Memory B cell (primary cell): ENCODE measurements around the gene DHFR.

Experiments
- ATAC-seq: fragments of 150-1000 bp; cut with Tn5 transposase; 2 replicates; pipeline ENCODE4 v1.10.0; 2021; ENCODE audit warnings: low read depth, mild to moderate bottlenecking, moderate library complexity
- DNase-seq, 2 donors: peaks; one replicate each; pipeline ENCODE4 v3.0.0; 2022; ENCODE audit warnings: low spot score in 2 of 2
- H3K27ac Mint-ChIP-seq: one replicate; pipeline ENCODE4 v1.8.0; 2022; ENCODE audit warnings: mild to moderate bottlenecking, moderate library complexity, mixed read lengths
- H3K27me3 Mint-ChIP-seq: one replicate; pipeline ENCODE4 v1.8.0; 2022; ENCODE audit warnings: mixed read lengths
- H3K36me3 Mint-ChIP-seq: one replicate; pipeline ENCODE4 v1.8.0; 2022; ENCODE audit warnings: mild to moderate bottlenecking, mixed read lengths
- H3K4me1 Mint-ChIP-seq: one replicate; pipeline ENCODE4 v1.8.0; 2022; ENCODE audit warnings: mixed read lengths
- H3K4me3 Mint-ChIP-seq: one replicate; pipeline ENCODE4 v1.8.0; 2022; ENCODE audit warnings: mild to moderate bottlenecking, moderate library complexity, mixed read lengths
- H3K9me3 Mint-ChIP-seq: one replicate; pipeline ENCODE4 v1.8.0; 2022; ENCODE audit warnings: mixed read lengths

The DHFR gene

DNA sequence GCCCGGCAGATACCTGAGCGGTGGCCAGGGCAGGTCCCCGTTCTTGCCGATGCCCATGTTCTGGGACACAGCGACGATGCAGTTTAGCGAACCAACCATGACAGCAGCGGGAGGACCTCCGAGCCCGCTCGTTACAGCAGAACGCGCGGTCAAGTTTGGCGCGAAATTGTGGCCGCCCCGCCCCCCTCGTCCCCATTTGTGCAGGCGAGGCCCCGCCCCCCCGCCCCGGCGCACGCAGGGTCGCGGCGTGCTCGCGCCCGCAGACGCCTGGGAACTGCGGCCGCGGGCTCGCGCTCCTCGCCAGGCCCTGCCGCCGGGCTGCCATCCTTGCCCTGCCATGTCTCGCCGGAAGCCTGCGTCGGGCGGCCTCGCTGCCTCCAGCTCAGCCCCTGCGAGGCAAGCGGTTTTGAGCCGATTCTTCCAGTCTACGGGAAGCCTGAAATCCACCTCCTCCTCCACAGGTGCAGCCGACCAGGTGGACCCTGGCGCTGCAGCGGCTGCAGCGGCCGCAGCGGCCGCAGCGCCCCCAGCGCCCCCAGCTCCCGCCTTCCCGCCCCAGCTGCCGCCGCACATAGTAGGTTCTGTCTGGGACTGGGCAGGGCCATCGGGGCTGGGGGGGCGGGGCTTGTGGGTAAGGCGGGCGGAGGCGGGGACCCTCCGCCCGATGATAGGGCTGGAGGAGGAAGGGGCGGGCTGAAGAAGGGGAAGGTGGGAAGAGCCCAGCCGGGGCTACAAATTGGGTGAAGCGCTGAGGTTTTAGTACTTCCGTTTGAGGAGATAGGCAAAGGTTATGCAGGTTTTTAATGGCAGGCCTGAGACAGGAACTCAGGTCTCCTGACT lies at the start of gene DHFR, which contains the start of gene MSH3:
DHFR (minus strand) TSS at position 593 of the 840 bp plus-strand sequence; CDS start at position 99, 494 bp downstream.
MSH3 (plus strand) TSS at position 262 of the 840 bp plus-strand sequence; CDS start at position 338, 76 bp downstream.
- H3K27ac Mint-ChIP-seq: peak within 1 kb of the TSS; percentile 90
- H3K27me3 Mint-ChIP-seq: no peaks in the 10 kb centered on the region
- DNase-seq (peak; percentile 78 to 80), ATAC-seq (peak; percentile 58)
- H3K9me3 Mint-ChIP-seq: no peaks in the 10 kb centered on the region
- peaks cover 8% of the 10 kb centered on the region for H3K36me3 Mint-ChIP-seq
- peaks cover 16% of the 10 kb centered on the region for H3K4me1 Mint-ChIP-seq
- H3K4me3 Mint-ChIP-seq: peak within 1 kb of the TSS; percentile 94

DNA sequence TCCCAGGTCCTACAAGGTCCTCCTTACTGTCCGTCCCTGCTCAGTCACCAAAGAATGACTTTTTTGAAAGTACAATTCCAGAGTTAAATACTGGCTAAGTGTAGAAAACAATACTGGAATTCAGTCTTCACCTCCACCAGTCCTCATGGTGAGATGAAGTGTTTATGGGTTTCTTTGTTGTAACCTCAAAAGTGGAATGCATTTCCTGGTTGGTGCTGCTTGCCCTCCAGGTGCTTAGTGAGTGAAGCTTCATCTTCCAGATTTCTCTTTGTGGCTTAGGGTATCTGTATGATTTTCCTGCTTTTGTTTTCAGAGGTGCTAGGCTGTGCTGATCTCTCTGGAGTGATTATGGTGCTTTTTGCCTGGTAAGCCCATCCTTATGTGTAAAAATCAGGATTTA lies 49.4 kb upstream of the DHFR start:
- Mint-ChIP-seq H3K9me3 (no peaks in the 10 kb centered on the region), H3K4me3 (no peak overlapping the region), H3K27ac (no peak overlapping the region), H3K4me1 (peaks cover 16% of the 10 kb centered on the region), H3K36me3 (peaks cover 21% of the 10 kb centered on the region), H3K27me3 (no peaks in the 10 kb centered on the region)
- DNase-seq (no peak), ATAC-seq (no peak)

DNA sequence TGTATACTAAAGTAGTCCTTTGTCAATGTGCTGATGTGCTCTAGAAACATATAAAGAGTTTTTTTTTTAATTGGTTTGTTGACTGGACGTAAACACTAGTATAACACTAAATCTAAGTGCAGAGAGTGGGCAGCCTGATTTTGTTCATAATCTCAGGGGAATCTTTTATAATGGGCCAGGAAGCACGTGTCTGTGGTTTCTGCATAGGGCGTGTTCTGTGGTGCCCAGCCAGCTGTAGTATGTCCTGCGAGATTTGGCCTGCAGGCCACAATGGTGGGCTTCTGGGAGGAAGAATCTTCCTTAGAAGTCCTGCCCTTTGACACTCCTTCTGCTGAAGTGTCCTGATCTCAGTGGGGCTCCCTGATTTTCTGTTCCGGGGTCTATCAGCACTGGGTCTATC lies 49.0 kb upstream of the DHFR start:
- Mint-ChIP-seq H3K4me3 (no peak overlapping the region), H3K9me3 (no peaks in the 10 kb centered on the region), H3K27me3 (no peaks in the 10 kb centered on the region), H3K27ac (no peak overlapping the region), H3K36me3 (peaks cover 21% of the 10 kb centered on the region), H3K4me1 (peaks cover 16% of the 10 kb centered on the region)
- ATAC-seq (peak; percentile 48), DNase-seq (no peak)

GRCh38 chr5:80703291-80703690 lies 48.5 kb upstream of the DHFR start:
- Mint-ChIP-seq H3K27ac (no peak overlapping the region), H3K27me3 (no peaks in the 10 kb centered on the region), H3K36me3 (peaks cover 23% of the 10 kb centered on the region), H3K4me1 (peaks cover 16% of the 10 kb centered on the region), H3K9me3 (no peaks in the 10 kb centered on the region), H3K4me3 (no peak overlapping the region)
- no peak for ATAC-seq
- DNase-seq: no peak

- Mint-ChIP-seq H3K9me3 (no peaks in the 10 kb centered on the region), H3K4me1 (peaks cover 16% of the 10 kb centered on the region), H3K36me3 (peaks cover 25% of the 10 kb centered on the region), H3K4me3 (no peak overlapping the region), H3K27me3 (no peaks in the 10 kb centered on the region), H3K27ac (peak overlapping the region; percentile 64)
- no peak for ATAC-seq
- DNase-seq: no peak
Observed at GRCh38 chr5:80701597-80701996, 46.8 kb upstream of the DHFR start.

- H3K9me3 Mint-ChIP-seq: no peaks in the 10 kb centered on the region
- H3K36me3 Mint-ChIP-seq: peaks cover 25% of the 10 kb centered on the region
- no peak for DNase-seq
- no peak overlapping the region for H3K4me3 Mint-ChIP-seq
- H3K4me1 Mint-ChIP-seq: peaks cover 5% of the 10 kb centered on the region
- H3K27me3 Mint-ChIP-seq: no peaks in the 10 kb centered on the region
- H3K27ac Mint-ChIP-seq: no peak overlapping the region
- no peak for ATAC-seq
Observed at GRCh38 chr5:80698369-80698768, 43.6 kb upstream of the DHFR start.

DNA sequence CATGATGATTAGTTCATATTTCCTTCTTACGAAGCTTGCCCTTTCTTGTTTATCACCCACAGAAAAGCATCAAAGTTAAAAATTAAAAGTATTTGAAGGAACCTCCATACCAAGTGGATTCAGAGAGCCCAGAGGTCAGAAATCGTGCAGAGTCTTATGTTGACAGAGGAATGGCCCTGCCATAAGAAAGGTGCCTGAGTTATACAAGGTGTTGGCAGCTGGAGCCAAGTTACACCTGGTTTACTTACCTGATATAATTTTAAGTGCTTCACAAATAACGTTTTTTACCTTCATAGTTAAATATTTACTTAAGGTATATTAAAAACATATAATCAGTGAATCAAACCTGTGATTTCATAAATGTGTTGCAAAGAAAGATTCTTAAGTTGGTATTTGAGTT lies 42.3 kb upstream of the DHFR start:
- peaks cover 2% of the 10 kb centered on the region for H3K4me1 Mint-ChIP-seq
- H3K4me3 Mint-ChIP-seq: no peak overlapping the region
- no peaks in the 10 kb centered on the region for H3K27me3 Mint-ChIP-seq
- ATAC-seq (no peak), DNase-seq (no peak)
- H3K9me3 Mint-ChIP-seq: no peaks in the 10 kb centered on the region
- H3K36me3 Mint-ChIP-seq: peaks cover 21% of the 10 kb centered on the region
- H3K27ac Mint-ChIP-seq: no peak overlapping the region

GRCh38 chr5:80696450-80696849 lies 41.7 kb upstream of the DHFR start:
- Mint-ChIP-seq H3K27me3 (no peaks in the 10 kb centered on the region), H3K4me3 (no peak overlapping the region), H3K9me3 (no peaks in the 10 kb centered on the region), H3K4me1 (peaks cover under 1% of the 10 kb centered on the region), H3K36me3 (peaks cover 15% of the 10 kb centered on the region), H3K27ac (no peak overlapping the region)
- ATAC-seq (no peak), DNase-seq (no peak)

DNA sequence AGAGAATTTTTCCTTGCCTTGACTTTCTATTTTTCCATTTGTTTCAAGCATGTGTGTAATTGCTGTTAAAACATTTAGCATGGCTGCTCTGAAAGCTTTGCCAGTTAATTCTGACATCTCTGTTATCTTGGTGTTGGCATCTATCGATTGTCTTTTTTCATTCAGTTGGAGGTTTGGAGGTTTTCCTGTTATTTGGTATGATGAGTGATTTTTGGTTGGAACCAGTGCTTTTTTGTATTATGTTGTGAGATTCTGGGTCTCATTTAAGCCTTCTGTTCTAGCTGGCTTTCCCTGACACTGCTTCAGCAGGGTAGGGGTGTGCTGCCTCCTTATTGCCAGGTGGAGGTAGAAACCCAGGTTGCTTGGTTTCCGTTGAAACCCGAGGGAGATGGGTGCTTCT lies 40.9 kb upstream of the DHFR start:
- no peak for ATAC-seq
- Mint-ChIP-seq H3K27me3 (no peaks in the 10 kb centered on the region), H3K36me3 (peaks cover 15% of the 10 kb centered on the region), H3K27ac (no peak overlapping the region), H3K4me3 (no peak overlapping the region), H3K9me3 (no peaks in the 10 kb centered on the region), H3K4me1 (no peaks in the 10 kb centered on the region)
- no peak for DNase-seq

DNA sequence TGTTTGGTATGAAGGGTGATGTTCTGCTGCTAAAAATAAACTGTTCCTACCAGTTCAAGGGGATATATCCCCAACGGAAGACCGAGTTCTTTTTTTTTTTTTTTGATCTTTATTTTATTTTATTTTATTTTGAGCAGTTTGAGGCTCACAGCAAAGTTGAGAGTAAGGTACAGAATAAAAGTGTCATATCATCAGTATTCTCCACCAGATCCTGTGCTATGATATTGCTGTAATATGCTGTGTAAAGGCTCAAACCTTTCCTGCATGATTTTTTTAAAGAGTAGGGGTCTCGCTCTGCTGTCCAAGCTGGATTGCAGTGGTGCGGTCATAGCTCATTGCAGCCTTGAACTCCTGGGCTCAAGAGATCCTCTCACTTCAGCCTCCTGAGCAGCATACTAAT lies 34.8 kb upstream of the DHFR start:
- Mint-ChIP-seq H3K4me1 (peaks cover 3% of the 10 kb centered on the region), H3K36me3 (peaks cover 8% of the 10 kb centered on the region)

GRCh38 chr5:80688648-80689420 lies 34.1 kb upstream of the DHFR start:
- Mint-ChIP-seq H3K9me3 (no peaks in the 10 kb centered on the region), H3K27ac (peak overlapping the region; percentile 14), H3K4me1 (peaks cover 3% of the 10 kb centered on the region), H3K4me3 (no peak overlapping the region), H3K27me3 (no peaks in the 10 kb centered on the region), H3K36me3 (peaks cover 14% of the 10 kb centered on the region)
- ATAC-seq: no peak
- DNase-seq: no peak

More for the DNA sequence above, 34.8 kb upstream of the DHFR start:
- H3K4me3 Mint-ChIP-seq: no peak overlapping the region
- H3K27me3 Mint-ChIP-seq: no peaks in the 10 kb centered on the region
- DNase-seq (no peak), ATAC-seq (no peak)
- no peak overlapping the region for H3K27ac Mint-ChIP-seq
- no peaks in the 10 kb centered on the region for H3K9me3 Mint-ChIP-seq

- no peak for DNase-seq
Observed at GRCh38 chr5:80686757-80687156, 32.0 kb upstream of the DHFR start.

DNA sequence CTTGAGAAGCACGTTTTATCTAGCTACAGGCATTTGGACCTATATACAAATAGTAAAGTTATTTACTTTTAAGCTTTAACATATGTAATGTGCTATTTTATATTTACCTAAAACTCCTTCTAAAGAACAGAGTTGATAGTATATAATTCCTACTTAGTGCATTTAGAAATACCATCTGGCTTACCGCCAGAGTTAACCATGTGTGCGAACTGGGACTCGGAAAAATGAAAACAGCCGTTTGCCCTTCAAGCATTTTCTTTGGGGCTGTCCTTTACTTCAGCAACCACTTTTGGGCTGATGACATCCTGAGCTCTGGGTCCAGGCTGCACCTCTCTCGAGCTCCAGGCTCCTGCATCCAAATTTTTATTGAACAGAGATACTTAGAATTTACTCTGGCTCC lies 21.9 kb upstream of the DHFR start:
- Mint-ChIP-seq H3K27me3 (no peaks in the 10 kb centered on the region), H3K4me3 (no peak overlapping the region), H3K36me3 (peaks cover 19% of the 10 kb centered on the region), H3K4me1 (peaks cover 3% of the 10 kb centered on the region), H3K27ac (no peak overlapping the region), H3K9me3 (no peaks in the 10 kb centered on the region)
- no peak for ATAC-seq
- no peak for DNase-seq

More at GRCh38 chr5:80686757-80687156, 32.0 kb upstream of the DHFR start:
- Mint-ChIP-seq H3K36me3 (peaks cover 29% of the 10 kb centered on the region), H3K4me3 (no peak overlapping the region), H3K27ac (no peak overlapping the region), H3K9me3 (no peaks in the 10 kb centered on the region), H3K4me1 (peaks cover 3% of the 10 kb centered on the region), H3K27me3 (no peaks in the 10 kb centered on the region)
- no peak for ATAC-seq

DNA sequence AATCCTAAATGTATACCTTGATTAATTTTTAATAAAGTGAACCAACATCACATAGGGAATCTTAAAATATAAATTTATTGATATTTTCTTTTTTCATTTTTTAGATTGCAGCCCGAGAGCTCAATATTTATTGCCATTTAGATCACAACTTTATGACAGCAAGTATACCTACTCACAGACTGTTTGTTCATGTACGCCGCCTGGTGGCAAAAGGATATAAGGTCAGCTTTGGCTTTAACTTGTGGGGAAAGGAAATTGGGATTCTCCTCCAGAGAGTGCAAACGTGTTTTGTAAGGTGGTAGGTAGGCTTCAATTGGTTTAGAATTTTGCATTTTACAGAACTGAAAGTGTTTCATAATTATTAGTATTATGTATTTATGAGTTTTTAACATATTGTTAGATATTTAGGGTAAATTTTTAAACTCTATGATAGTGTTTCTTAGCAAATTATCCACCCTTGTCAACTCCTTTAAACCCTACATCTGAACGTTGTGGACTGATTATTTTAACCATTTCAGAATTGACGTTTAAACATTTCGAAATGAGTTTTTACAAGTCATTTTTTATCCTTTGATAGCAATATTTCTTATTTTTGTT lies 17.5 kb upstream of the DHFR start:
- DNase-seq (peak; percentile 49 to 50), ATAC-seq (peak; percentile 28)
- Mint-ChIP-seq H3K4me1 (peaks cover 13% of the 10 kb centered on the region), H3K27ac (no peak overlapping the region), H3K9me3 (no peaks in the 10 kb centered on the region), H3K4me3 (no peak overlapping the region), H3K36me3 (peaks cover 13% of the 10 kb centered on the region), H3K27me3 (no peaks in the 10 kb centered on the region)
